Prostate gland (tissue), 2 donors: ENCODE measurements around the gene OR51G2. TPM values are rescaled to one million over a fixed set of nuclear protein-coding genes. Genes with fewer than 3 reads are reported as not detected.

Experiments used
- DNase-seq: peaks from one replicate; pipeline ENCODE4 v3.0.0-alpha.2; 2019; ENCODE audit warnings: low spot score
- H3K27ac ChIP-seq, 2 donors: fragments of 200-600 bp; sonication (generic); 2 replicates each; pipeline ENCODE4 v1.5.1; 2017 to 2019
- H3K27me3 ChIP-seq: fragments of 200-600 bp; sonication (generic); replicated peaks from 2 replicates; pipeline ENCODE4 v1.5.1; 2019; ENCODE audit not compliant: insufficient read depth
- H3K36me3 ChIP-seq, 2 donors: fragments of 200-600 bp; sonication (generic); 1 replicate in 1 of 2; 2 replicates in 1 of 2; pipeline versions ENCODE4 v1.5.1 to v1.8.1; 2017 to 2019
- H3K4me1 ChIP-seq: fragments of 200-600 bp; sonication (generic); replicated peaks from 2 replicates; pipeline ENCODE4 v1.5.1; 2019
- H3K4me3 ChIP-seq, 2 donors: fragments of 200-600 bp; sonication (generic); 2 replicates each; pipeline ENCODE4 v1.5.1; 2017 to 2019
- H3K9me3 ChIP-seq: fragments of 200-600 bp; sonication (generic); 2 replicates; pipeline ENCODE4 v1.5.1; 2017
- CTCF ChIP-seq, 4 experiments: fragments of 200-600 bp in 2 of 4; fragments of 450-650 bp in 2 of 4; sonication (generic) in 2 of 4; IDR thresholded peaks; 1 replicate in 3 of 4; 2 replicates in 1 of 4; pipeline ENCODE4 v1.5.1; 2016 to 2019; ENCODE audit warnings: antibody characterized with exemption in 4 of 4, mild to moderate bottlenecking in 2 of 4, moderate library complexity in 2 of 4
- POLR2A ChIP-seq: fragments of 450-650 bp; IDR thresholded peaks from one replicate; pipeline ENCODE4 v1.6.1; 2016; ENCODE audit warnings: antibody characterized with exemption, mild to moderate bottlenecking
- POLR2AphosphoS5 ChIP-seq: sonication (generic); formaldehyde crosslinking; IDR thresholded peaks from one replicate; pipeline ENCODE4 v1.6.1; 2017; ENCODE audit warnings: antibody characterized with exemption
- WGBS: methylation state at CpG from one replicate; pipeline ENCODE4 v1.1.5; 2018; 5-methylcytosine and 5-hydroxymethylcytosine counted together
- intact Hi-C: fragments of 100-400 bp; cut with DNase I; formaldehyde crosslinking; loops from one replicate; pipeline ENCODE4 v1.14.2; 2022
- total RNA-seq, 2 donors: library from RNA; depleted of rRNA; stranded (reverse); fragments of >200 nt; gene quantifications; one replicate each; pipeline ENCODE4 v1.1.0, GENCODE V29; 2016

OR51G2 gene
- total RNA-seq, 2 donors from 2014 or later = not detected

GRCh38 chr11:4881860-4882500, 37.2 kb downstream of the OR51G2 start, which contains the start of gene OR51T1:
TSS of gene OR51T1 (plus strand) at chr11:4881900. CDS start at chr11:4881900, 0 bp downstream.
- H3K36me3 ChIP-seq = no peaks in the 10 kb centered on the region
- intact Hi-C loops = no loop called here
- no peak within 1 kb of the TSS for H3K4me3 ChIP-seq
- no peaks in the 10 kb centered on the region for H3K4me1 ChIP-seq
- no peak for TF ChIP-seq POLR2AphosphoS5
- H3K9me3 ChIP-seq = no peaks in the 10 kb centered on the region
- H3K27me3 ChIP-seq = no peaks in the 10 kb centered on the region
- DNase-seq = no peak
- H3K27ac ChIP-seq = no peak within 1 kb of the TSS
- WGBS = 78% methylated on average over 8 of the region's 8 CpGs

- intact Hi-C loops = no loop called here
- H3K4me1 ChIP-seq = no peaks in the 10 kb centered on the region
- H3K36me3 ChIP-seq = no peaks in the 10 kb centered on the region
- no peak overlapping the region for H3K4me3 ChIP-seq
- no peaks in the 10 kb centered on the region for H3K9me3 ChIP-seq
- TF ChIP-seq POLR2AphosphoS5 (no peak), POLR2A (no peak), CTCF (IDR thresholded peaks at IDR 0.05) (no peak)
- WGBS = 78% methylated on average over 4 of the region's 4 CpGs
- no peak for DNase-seq
- no peaks in the 10 kb centered on the region for H3K27me3 ChIP-seq
- no peak overlapping the region for H3K27ac ChIP-seq
These were observed 38.0 kb downstream of the OR51G2 start for GRCh38 chr11:4881188-4881587.

- Histone ChIP-seq H3K27me3 (no peaks in the 10 kb centered on the region), H3K36me3 (no peaks in the 10 kb centered on the region), H3K9me3 (no peaks in the 10 kb centered on the region), H3K27ac (no peak overlapping the region), H3K4me3 (no peak overlapping the region), H3K4me1 (no peaks in the 10 kb centered on the region)
- TF ChIP-seq CTCF (IDR thresholded peaks at IDR 0.05) = no peak
- TF ChIP-seq POLR2AphosphoS5 = no peak
- TF ChIP-seq POLR2A = no peak
- intact Hi-C loops = no loop called here
- no peak for DNase-seq
- WGBS = 38% methylated on average over 1 of the region's 1 CpG
These were observed 53.3 kb downstream of the OR51G2 start for GRCh38 chr11:4865855-4866254.

GRCh38 chr11:4863876-4864275, 55.3 kb downstream of the OR51G2 start:
- Histone ChIP-seq H3K27me3 (no peaks in the 10 kb centered on the region), H3K9me3 (no peaks in the 10 kb centered on the region), H3K27ac (no peak overlapping the region), H3K4me1 (no peaks in the 10 kb centered on the region), H3K36me3 (no peaks in the 10 kb centered on the region), H3K4me3 (no peak overlapping the region)
- no peak for DNase-seq
- TF ChIP-seq POLR2AphosphoS5 (no peak), CTCF (IDR thresholded peaks at IDR 0.05) (no peak), POLR2A (no peak)
- intact Hi-C loops = no loop called here
- WGBS = 80% methylated on average over 4 of the region's 4 CpGs

Other genes starting within 250 kb of the OR51G2 start
- gene OR51E2, start 221.5 kb downstream of the OR51G2 start, total RNA-seq = 100 to 1,000 TPM in 1 of 2 donors, 10 to 100 TPM in 1; 10.6 to 100 TPM
- gene MMP26, start 214.6 kb downstream of the OR51G2 start, total RNA-seq = under 1 TPM in 1 of 2 donors, not detected in 1; 0.32 TPM
- gene OR51F1, start 149.4 kb downstream of the OR51G2 start, total RNA-seq = not detected
- gene OR52R1, start 115.0 kb downstream of the OR51G2 start, total RNA-seq = not detected
- not detected for gene OR51F2, start 98.0 kb downstream of the OR51G2 start, total RNA-seq
- gene OR51S1, start 70.1 kb downstream of the OR51G2 start, total RNA-seq = not detected
- not detected for gene OR51T1, start 37.5 kb downstream of the OR51G2 start, total RNA-seq
- gene OR51A7, start 15.6 kb downstream of the OR51G2 start, total RNA-seq = not detected
- gene OR51G1, start 5.0 kb upstream of the OR51G2 start, total RNA-seq = not detected
- gene OR51A4, start 28.3 kb upstream of the OR51G2 start, total RNA-seq = not detected
- gene OR51A2, start 36.4 kb upstream of the OR51G2 start, total RNA-seq = not detected
- not detected for gene OR51L1, start 75.5 kb upstream of the OR51G2 start, total RNA-seq
- not detected for gene OR52J3, start 127.2 kb upstream of the OR51G2 start, total RNA-seq
- gene OR52E2, start 140.3 kb upstream of the OR51G2 start, total RNA-seq = not detected
- not detected for gene OR52E1, start 150.2 kb upstream of the OR51G2 start, total RNA-seq
- not detected for gene OR52A5, start 219.0 kb upstream of the OR51G2 start, total RNA-seq
- under 1 TPM in 1 of 2 donors, not detected in 1; 0.17 TPM for gene OR52A1, start 235.4 kb upstream of the OR51G2 start, total RNA-seq